HEK293 (cell line): Measurements from ENCODE around the gene TRAPPC11.

Source experiments
- CTCF ChIA-PET: fragments of 350-600 bp; formaldehyde crosslinking; extraction: SDS; loops from one replicate; lab custom pipeline; 2021; ENCODE audit warnings: antibody characterized with exemption; lab: Yijun Ruan, JAX
- POLR2A ChIA-PET: fragments of 300-600 bp; formaldehyde crosslinking; extraction: SDS; loops from one replicate; lab custom pipeline; 2020; ENCODE audit warnings: antibody characterized with exemption, inconsistent platforms; lab: Yijun Ruan, JAX
- H3K27ac ChIP-seq: fragments of 200-500 bp; sonication (Bioruptor generic); 2 replicates; pipeline ENCODE4 v1.5.1; 2014; ENCODE audit warnings: low read depth, low read length, control low read depth, inconsistent platforms; ENCODE audit errors: extremely low read depth
- H3K36me3 ChIP-seq, 2 experiments: fragments of 200-500 bp in 1 of 2; sonication (Bioruptor generic) in 1 of 2; 1 replicate in 1 of 2; 2 replicates in 1 of 2; pipeline ENCODE4 v1.5.1; 2014 to 2017; ENCODE audit warnings: inconsistent platforms in 2 of 2, low read length in 2 of 2; ENCODE audit not compliant: control insufficient read depth in 2 of 2, insufficient read depth in 1 of 2
- H3K4me1 ChIP-seq: fragments of 200-500 bp; sonication (Bioruptor generic); 2 replicates; pipeline ENCODE4 v1.5.1; 2014; ENCODE audit warnings: mild to moderate bottlenecking, low read length, inconsistent platforms; ENCODE audit not compliant: control insufficient read depth, insufficient read depth
- H3K4me3 ChIP-seq: 2 replicates; pipeline ENCODE4 v1.5.1; 2011; ENCODE audit warnings: low read depth, mild to moderate bottlenecking, control low read depth, low read length, moderate library complexity
- H3K9me3 ChIP-seq: fragments of 200-500 bp; sonication (Bioruptor generic); 2 replicates; pipeline ENCODE4 v1.5.1; 2014; ENCODE audit warnings: low read depth, low read length, inconsistent platforms; ENCODE audit not compliant: control insufficient read depth, insufficient read depth
- TSHZ1 ChIP-seq: fragments of 450-650 bp; formaldehyde crosslinking; IDR thresholded peaks from 2 replicates; pipeline ENCODE4 v1.5.1; 2016; ENCODE audit warnings: missing biosample characterization, missing genetic modification characterization, borderline replicate concordance
- ZBTB10 ChIP-seq: fragments of 450-650 bp; formaldehyde crosslinking; IDR thresholded peaks from 2 replicates; pipeline ENCODE4 v1.5.1; 2016; ENCODE audit warnings: missing biosample characterization, missing genetic modification characterization
- ZIC2 ChIP-seq: fragments of 450-650 bp; formaldehyde crosslinking; IDR thresholded peaks from 2 replicates; pipeline ENCODE4 v1.5.1; 2016; ENCODE audit warnings: missing biosample characterization, missing genetic modification characterization
- ZNF112 ChIP-seq: fragments of 450-650 bp; formaldehyde crosslinking; IDR thresholded peaks from 2 replicates; pipeline ENCODE4 v1.5.0; 2017; ENCODE audit warnings: missing biosample characterization, missing genetic modification characterization
- ZNF184 ChIP-seq: fragments of 450-650 bp; IDR thresholded peaks from 2 replicates; pipeline ENCODE4 v1.5.1; 2018; ENCODE audit warnings: missing biosample characterization, mild to moderate bottlenecking, missing genetic modification characterization
- ZNF211 ChIP-seq: fragments of 450-650 bp; formaldehyde crosslinking; IDR thresholded peaks from 2 replicates; pipeline ENCODE4 v1.5.1; 2016; ENCODE audit warnings: low read depth, missing biosample characterization, missing genetic modification characterization
- ZNF221 ChIP-seq: fragments of 450-650 bp; formaldehyde crosslinking; IDR thresholded peaks from 2 replicates; pipeline ENCODE4 v1.5.1; 2017; ENCODE audit warnings: missing biosample characterization, missing genetic modification characterization, borderline replicate concordance
- ZNF223 ChIP-seq: fragments of 450-650 bp; formaldehyde crosslinking; IDR thresholded peaks from 2 replicates; pipeline ENCODE4 v1.5.1; 2016; ENCODE audit warnings: missing biosample characterization, missing genetic modification characterization
- ZNF423 ChIP-seq: fragments of 450-650 bp; formaldehyde crosslinking; IDR thresholded peaks from 2 replicates; pipeline ENCODE4 v1.5.1; 2016; ENCODE audit warnings: missing biosample characterization, missing genetic modification characterization
- ZNF433 ChIP-seq: fragments of 450-650 bp; formaldehyde crosslinking; IDR thresholded peaks from 2 replicates; pipeline ENCODE4 v1.5.1; 2016; ENCODE audit warnings: missing biosample characterization, missing genetic modification characterization, low read depth
- ZNF48 ChIP-seq: fragments of 450-650 bp; formaldehyde crosslinking; IDR thresholded peaks from 2 replicates; pipeline ENCODE4 v1.5.1; 2016; ENCODE audit warnings: missing biosample characterization, missing genetic modification characterization
- ZNF624 ChIP-seq: fragments of 450-650 bp; formaldehyde crosslinking; IDR thresholded peaks from 2 replicates; pipeline ENCODE4 v1.5.1; 2017; ENCODE audit warnings: missing biosample characterization, missing genetic modification characterization
- ZNF626 ChIP-seq: fragments of 450-650 bp; sonication (Bioruptor Pico); formaldehyde crosslinking; IDR thresholded peaks from 2 replicates; pipeline ENCODE4 v1.5.1; 2018; ENCODE audit warnings: missing biosample characterization, missing genetic modification characterization, inconsistent platforms
- ZNF768 ChIP-seq: fragments of 450-650 bp; formaldehyde crosslinking; IDR thresholded peaks from 2 replicates; pipeline ENCODE4 v1.5.1; 2018; ENCODE audit warnings: missing biosample characterization, mild to moderate bottlenecking, missing genetic modification characterization
- ZSCAN23 ChIP-seq: fragments of 450-650 bp; formaldehyde crosslinking; IDR thresholded peaks from 2 replicates; pipeline ENCODE4 v1.5.1; 2016; ENCODE audit warnings: missing biosample characterization, missing genetic modification characterization
- ZSCAN5A ChIP-seq: fragments of 450-650 bp; formaldehyde crosslinking; IDR thresholded peaks from 2 replicates; pipeline ENCODE4 v1.5.1; 2016; ENCODE audit warnings: missing biosample characterization, missing genetic modification characterization
- TF ChIP-seq, protein P1 (sequence below): fragments of 450-650 bp; formaldehyde crosslinking; IDR thresholded peaks from 2 replicates; pipeline ENCODE4 v1.5.1; 2016; ENCODE audit warnings: missing biosample characterization, missing genetic modification characterization, low read depth
- TF ChIP-seq, protein P2 (sequence below): fragments of 450-650 bp; formaldehyde crosslinking; IDR thresholded peaks from 2 replicates; pipeline ENCODE4 v1.5.1; 2016; ENCODE audit warnings: missing biosample characterization, missing genetic modification characterization
- TF ChIP-seq, protein P3 (sequence below): fragments of 450-650 bp; formaldehyde crosslinking; IDR thresholded peaks from 2 replicates; pipeline ENCODE4 v1.5.1; 2017; ENCODE audit warnings: missing biosample characterization, missing genetic modification characterization

Gene TRAPPC11

DNA sequence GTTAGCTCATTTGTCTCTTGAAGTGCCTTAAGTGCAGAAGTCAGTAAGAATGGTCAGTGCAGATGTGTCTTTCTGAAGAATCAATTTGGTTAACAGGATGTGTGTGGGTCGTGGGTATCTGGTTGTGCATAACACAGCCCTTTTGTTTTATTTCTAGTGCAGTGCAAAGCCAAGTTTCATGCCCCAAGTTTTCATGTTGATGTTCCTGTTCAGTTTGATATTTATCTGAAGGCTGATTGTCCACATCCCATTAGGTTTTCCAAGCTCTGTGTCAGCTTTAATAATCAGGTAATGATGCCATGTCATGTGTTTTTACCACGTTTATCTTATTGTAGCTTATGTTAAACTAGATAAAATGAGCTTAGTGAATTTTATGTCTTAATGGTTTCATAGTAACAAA lies 27.4 kb downstream of the TRAPPC11 start:
- H3K9me3 ChIP-seq, result no peaks in the 10 kb centered on the region
- TF ChIP-seq ZNF626 (tag by site-specific recombination) (no peak), ZBTB10 (tag by site-specific recombination) (no peak), ZIC2 (tag by site-specific recombination) (no peak), ZNF221 (tag by site-specific recombination) (no peak), ZSCAN23 (no peak), ZNF223 (tag by site-specific recombination) (no peak), ZNF423 (tag by site-specific recombination) (no peak), ZSCAN5A (tag by site-specific recombination) (no peak), ZNF112 (tag by site-specific recombination) (no peak)
- TF ChIP-seq, protein P1, sequence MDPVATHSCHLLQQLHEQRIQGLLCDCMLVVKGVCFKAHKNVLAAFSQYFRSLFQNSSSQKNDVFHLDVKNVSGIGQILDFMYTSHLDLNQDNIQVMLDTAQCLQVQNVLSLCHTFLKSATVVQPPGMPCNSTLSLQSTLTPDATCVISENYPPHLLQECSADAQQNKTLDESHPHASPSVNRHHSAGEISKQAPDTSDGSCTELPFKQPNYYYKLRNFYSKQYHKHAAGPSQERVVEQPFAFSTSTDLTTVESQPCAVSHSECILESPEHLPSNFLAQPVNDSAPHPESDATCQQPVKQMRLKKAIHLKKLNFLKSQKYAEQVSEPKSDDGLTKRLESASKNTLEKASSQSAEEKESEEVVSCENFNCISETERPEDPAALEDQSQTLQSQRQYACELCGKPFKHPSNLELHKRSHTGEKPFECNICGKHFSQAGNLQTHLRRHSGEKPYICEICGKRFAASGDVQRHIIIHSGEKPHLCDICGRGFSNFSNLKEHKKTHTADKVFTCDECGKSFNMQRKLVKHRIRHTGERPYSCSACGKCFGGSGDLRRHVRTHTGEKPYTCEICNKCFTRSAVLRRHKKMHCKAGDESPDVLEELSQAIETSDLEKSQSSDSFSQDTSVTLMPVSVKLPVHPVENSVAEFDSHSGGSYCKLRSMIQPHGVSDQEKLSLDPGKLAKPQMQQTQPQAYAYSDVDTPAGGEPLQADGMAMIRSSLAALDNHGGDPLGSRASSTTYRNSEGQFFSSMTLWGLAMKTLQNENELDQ (tag by site-specific recombination), result no peak
- TF ChIP-seq, protein P2, sequence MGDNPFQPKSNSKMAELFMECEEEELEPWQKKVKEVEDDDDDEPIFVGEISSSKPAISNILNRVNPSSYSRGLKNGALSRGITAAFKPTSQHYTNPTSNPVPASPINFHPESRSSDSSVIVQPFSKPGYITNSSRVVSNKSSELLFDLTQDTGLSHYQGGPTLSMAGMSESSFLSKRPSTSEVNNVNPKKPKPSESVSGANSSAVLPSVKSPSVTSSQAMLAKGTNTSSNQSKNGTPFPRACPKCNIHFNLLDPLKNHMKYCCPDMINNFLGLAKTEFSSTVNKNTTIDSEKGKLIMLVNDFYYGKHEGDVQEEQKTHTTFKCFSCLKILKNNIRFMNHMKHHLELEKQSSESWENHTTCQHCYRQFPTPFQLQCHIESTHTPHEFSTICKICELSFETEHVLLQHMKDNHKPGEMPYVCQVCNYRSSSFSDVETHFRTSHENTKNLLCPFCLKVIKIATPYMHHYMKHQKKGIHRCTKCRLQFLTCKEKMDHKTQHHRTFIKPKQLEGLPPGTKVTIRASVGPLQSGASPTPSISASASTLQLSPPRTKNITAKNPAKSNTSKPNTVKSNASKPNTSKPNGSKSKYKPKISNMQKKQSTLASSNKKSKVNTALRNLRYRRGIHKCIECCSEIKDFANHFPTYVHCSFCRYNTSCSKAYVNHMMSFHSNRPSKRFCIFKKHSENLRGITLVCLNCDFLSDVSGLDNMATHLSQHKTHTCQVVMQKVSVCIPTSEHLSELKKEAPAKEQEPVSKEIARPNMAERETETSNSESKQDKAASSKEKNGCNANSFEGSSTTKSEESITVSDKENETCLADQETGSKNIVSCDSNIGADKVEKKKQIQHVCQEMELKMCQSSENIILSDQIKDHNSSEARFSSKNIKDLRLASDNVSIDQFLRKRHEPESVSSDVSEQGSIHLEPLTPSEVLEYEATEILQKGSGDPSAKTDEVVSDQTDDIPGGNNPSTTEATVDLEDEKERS, result no peak
- peaks cover 18 to 59% of the 10 kb centered on the region in 2 experiments for H3K36me3 ChIP-seq
- H3K27ac ChIP-seq, result no peak overlapping the region
- POLR2A ChIA-PET, result no interaction called here
- H3K4me3 ChIP-seq, result no peak overlapping the region
- H3K4me1 ChIP-seq, result no peaks in the 10 kb centered on the region
- CTCF ChIA-PET, result interaction anchor here (0.6 kb wide), 1 partner anchor 25 kb away, joined by 3 read pairs; no protein-coding TSS in a partner anchor

DNA sequence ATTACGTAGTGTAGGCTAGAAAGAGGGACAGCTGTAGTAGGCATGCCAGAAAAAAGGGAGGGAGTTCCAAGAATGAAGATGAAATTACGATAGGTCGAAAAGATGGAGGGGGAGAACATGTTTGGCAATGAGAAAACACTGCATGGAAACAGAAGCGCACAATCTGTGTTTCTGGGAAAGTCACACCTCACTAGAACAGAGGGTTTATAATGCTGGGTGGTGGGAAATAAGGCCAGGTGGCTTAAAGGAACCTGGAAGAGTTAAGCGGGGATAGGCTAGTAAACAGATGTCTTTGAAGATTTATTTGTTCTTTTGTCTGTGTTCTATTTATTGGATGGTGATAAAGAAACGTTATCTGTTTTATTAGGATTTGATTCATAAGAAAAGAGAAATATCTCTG lies 29.1 kb downstream of the TRAPPC11 start:
- H3K36me3 ChIP-seq, result peaks cover 19 to 67% of the 10 kb centered on the region in 2 experiments
- H3K4me1 ChIP-seq, result no peaks in the 10 kb centered on the region
- POLR2A ChIA-PET, result no interaction called here
- TF ChIP-seq ZNF768 (tag by site-specific recombination), result no peak
- no peak for TF ChIP-seq ZNF211 (tag by site-specific recombination)
- no peak for TF ChIP-seq ZNF433 (tag by site-specific recombination)
- TF ChIP-seq, protein P3, sequence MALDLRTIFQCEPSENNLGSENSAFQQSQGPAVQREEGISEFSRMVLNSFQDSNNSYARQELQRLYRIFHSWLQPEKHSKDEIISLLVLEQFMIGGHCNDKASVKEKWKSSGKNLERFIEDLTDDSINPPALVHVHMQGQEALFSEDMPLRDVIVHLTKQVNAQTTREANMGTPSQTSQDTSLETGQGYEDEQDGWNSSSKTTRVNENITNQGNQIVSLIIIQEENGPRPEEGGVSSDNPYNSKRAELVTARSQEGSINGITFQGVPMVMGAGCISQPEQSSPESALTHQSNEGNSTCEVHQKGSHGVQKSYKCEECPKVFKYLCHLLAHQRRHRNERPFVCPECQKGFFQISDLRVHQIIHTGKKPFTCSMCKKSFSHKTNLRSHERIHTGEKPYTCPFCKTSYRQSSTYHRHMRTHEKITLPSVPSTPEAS, result no peak
- TF ChIP-seq ZNF184 (tag by site-specific recombination), result no peak
- no peak for TF ChIP-seq ZNF48 (tag by site-specific recombination)
- no peak for TF ChIP-seq TSHZ1 (tag by site-specific recombination)
- no peak for TF ChIP-seq ZNF624 (tag by site-specific recombination)

More for the DNA sequence above, 29.1 kb downstream of the TRAPPC11 start:
- H3K4me3 ChIP-seq, result no peak overlapping the region
- no peaks in the 10 kb centered on the region for H3K9me3 ChIP-seq
- CTCF ChIA-PET, result no interaction called here
- no peak overlapping the region for H3K27ac ChIP-seq
